Mesenchymal stem cell (in vitro differentiated cells and primary cell): ENCODE measurements around the gene CFB. TPM values are rescaled to one million over a fixed set of nuclear protein-coding genes. Genes with fewer than 3 reads are reported as not detected.
"Not testable (repeated sequence)": the region's sequence is repeated elsewhere in the genome, so short reads cannot be mapped to it uniquely, and the experiment has no call there.

Experiments used
- DNase-seq: peaks from one replicate; pipeline ENCODE4 v3.0.0-alpha.2; 2013
- H2AFZ ChIP-seq: one replicate; pipeline ENCODE4 v1.6.1; 2013; ENCODE audit warnings: low read depth, mild to moderate bottlenecking, control low read depth, inconsistent platforms, low read length, moderate library complexity
- H2AK5ac ChIP-seq: 2 replicates; pipeline ENCODE4 v1.6.1; 2013; ENCODE audit warnings: low read length, moderate library complexity, mild to moderate bottlenecking, inconsistent platforms; ENCODE audit not compliant: severe bottlenecking
- H2BK120ac ChIP-seq: one replicate; pipeline ENCODE4 v1.6.1; 2013; ENCODE audit warnings: low read depth, mild to moderate bottlenecking, inconsistent platforms, low read length, moderate library complexity
- H2BK12ac ChIP-seq, 2 experiments: one replicate each; pipeline ENCODE4 v1.6.1; 2013; ENCODE audit warnings: inconsistent platforms in 2 of 2, low read length in 2 of 2, mild to moderate bottlenecking in 2 of 2, moderate library complexity in 2 of 2, control low read depth in 1 of 2
- H2BK15ac ChIP-seq: one replicate; pipeline ENCODE4 v1.6.1; 2013; ENCODE audit warnings: mild to moderate bottlenecking, low read depth, inconsistent platforms; ENCODE audit not compliant: poor library complexity, severe bottlenecking
- H2BK5ac ChIP-seq: 2 replicates; pipeline ENCODE4 v1.6.1; 2013; ENCODE audit warnings: low read depth, mild to moderate bottlenecking, low read length, control low read depth, inconsistent platforms; ENCODE audit not compliant: poor library complexity, severe bottlenecking
- H3K14ac ChIP-seq, 2 experiments: one replicate each; pipeline ENCODE4 v1.6.1; 2013; ENCODE audit warnings: inconsistent platforms in 2 of 2, low read length in 2 of 2, control low read depth in 1 of 2, mild to moderate bottlenecking in 1 of 2, moderate library complexity in 1 of 2
- H3K18ac ChIP-seq, 2 experiments: one replicate each; pipeline ENCODE4 v1.6.1; 2013; ENCODE audit warnings: inconsistent platforms in 2 of 2, low read length in 2 of 2, control low read depth in 1 of 2, low read depth in 1 of 2, mild to moderate bottlenecking in 1 of 2
- H3K23ac ChIP-seq, 2 experiments: one replicate each; pipeline ENCODE4 v1.6.1; 2013; ENCODE audit warnings: inconsistent platforms in 2 of 2, low read length in 2 of 2, mild to moderate bottlenecking in 2 of 2, moderate library complexity in 2 of 2, control low read depth in 1 of 2
- H3K27ac ChIP-seq: 2 replicates; pipeline ENCODE4 v1.5.1; 2013; ENCODE audit warnings: mild to moderate bottlenecking, moderate library complexity, low read length, control low read depth, inconsistent platforms; ENCODE audit not compliant: poor library complexity, severe bottlenecking
- H3K27me3 ChIP-seq, 2 experiments: 2 replicates each; pipeline versions ENCODE4 v1.6.1 to v1.7.0; 2013; ENCODE audit warnings: low read length in 2 of 2, mild to moderate bottlenecking in 2 of 2, moderate library complexity in 2 of 2, control low read depth in 1 of 2, inconsistent platforms in 1 of 2; ENCODE audit not compliant: control insufficient read depth in 1 of 2, insufficient read depth in 1 of 2
- H3K36me3 ChIP-seq, 2 experiments: 2 replicates each; pipeline versions ENCODE4 v1.6.1 to v1.7.0; 2013; ENCODE audit warnings: low read length in 2 of 2, control low read depth in 1 of 2, inconsistent platforms in 1 of 2, low read depth in 1 of 2, mild to moderate bottlenecking in 1 of 2; ENCODE audit not compliant: insufficient read depth in 2 of 2, control insufficient read depth in 1 of 2
- H3K4ac ChIP-seq, 2 experiments: one replicate each; pipeline ENCODE4 v1.6.1; 2013; ENCODE audit warnings: inconsistent platforms in 2 of 2, low read length in 2 of 2, mild to moderate bottlenecking in 2 of 2, moderate library complexity in 2 of 2, control low read depth in 1 of 2, low read depth in 1 of 2
- H3K4me1 ChIP-seq: 2 replicates; pipeline ENCODE4 v1.6.1; 2013; ENCODE audit warnings: low read depth, low read length, control low read depth; ENCODE audit not compliant: control insufficient read depth, insufficient read depth
- H3K4me2 ChIP-seq: 2 replicates; pipeline ENCODE4 v1.6.1; 2013; ENCODE audit warnings: low read length, mild to moderate bottlenecking, inconsistent platforms; ENCODE audit not compliant: poor library complexity, severe bottlenecking
- H3K4me3 ChIP-seq, 2 experiments: 2 replicates each; pipeline versions ENCODE4 v1.5.1 to v1.7.0; 2013; ENCODE audit warnings: low read length in 2 of 2, mild to moderate bottlenecking in 2 of 2, control low read depth in 1 of 2, low read depth in 1 of 2; ENCODE audit not compliant: insufficient read depth in 1 of 2
- H3K79me1 ChIP-seq: replicated peaks from 2 replicates; pipeline ENCODE4 v1.6.1; 2013; ENCODE audit warnings: mild to moderate bottlenecking, control low read depth, low read length, inconsistent platforms; ENCODE audit not compliant: poor library complexity, severe bottlenecking
- H3K9ac ChIP-seq: 2 replicates; pipeline ENCODE4 v1.7.0; 2013; ENCODE audit warnings: mild to moderate bottlenecking, low read length, moderate library complexity
- H3K9me3 ChIP-seq: 2 replicates; pipeline ENCODE4 v1.7.0; 2013; ENCODE audit warnings: mild to moderate bottlenecking, low read length; ENCODE audit not compliant: control insufficient read depth
- H4K8ac ChIP-seq: one replicate; pipeline ENCODE4 v1.6.1; 2013; ENCODE audit warnings: inconsistent platforms, mild to moderate bottlenecking, low read length, moderate library complexity
- H4K91ac ChIP-seq: one replicate; pipeline ENCODE4 v1.6.1; 2013; ENCODE audit warnings: mild to moderate bottlenecking, low read length, inconsistent platforms
- WGBS: methylation state at CpG from one replicate; pipeline ENCODE4 v1.1.7; 2013; ENCODE audit warnings: mixed read lengths; 5-methylcytosine and 5-hydroxymethylcytosine counted together
- small RNA-seq: library from polyadenylated mRNA; stranded (forward); fragments of <200 nt; extraction: miRNeasy Mini kit (QIAGEN cat#:217004); gene quantifications from one replicate; pipeline ENCODE3, GENCODE V24; 2013; ENCODE audit warnings: low read depth

The CFB gene

GRCh38 chr6:31989363-31989762 lies 43.5 kb downstream of the CFB start:
- not testable (repeated sequence) for H3K9me3 ChIP-seq

GRCh38 chr6:31994421-31994820 lies 48.5 kb downstream of the CFB start:
- DNase-seq, H2AFZ ChIP-seq, H4K91ac ChIP-seq, H2BK12ac ChIP-seq, H2AK5ac ChIP-seq, H3K4me1 ChIP-seq, H4K8ac ChIP-seq, H2BK15ac ChIP-seq, H3K27me3 ChIP-seq, H3K4me2 ChIP-seq, H3K23ac ChIP-seq, H3K27ac ChIP-seq, H3K9ac ChIP-seq, H3K14ac ChIP-seq, H3K4ac ChIP-seq, H3K9me3 ChIP-seq, H3K79me1 ChIP-seq, H3K18ac ChIP-seq, H3K4me3 ChIP-seq, H2BK120ac ChIP-seq, H3K36me3 ChIP-seq, H2BK5ac ChIP-seq: not testable (repeated sequence)
- WGBS = no CpG with 5 or more reads among the region's 14 CpGs

More at GRCh38 chr6:31989363-31989762, 43.5 kb downstream of the CFB start:
- not testable (repeated sequence) for H2BK5ac ChIP-seq, H3K4me1 ChIP-seq, H3K27ac ChIP-seq, H3K27me3 ChIP-seq, H2BK120ac ChIP-seq, H3K18ac ChIP-seq, H3K4me3 ChIP-seq, H3K9ac ChIP-seq, H3K36me3 ChIP-seq, H2BK15ac ChIP-seq, H2BK12ac ChIP-seq, H3K79me1 ChIP-seq, DNase-seq, H3K23ac ChIP-seq, H3K4ac ChIP-seq, H2AK5ac ChIP-seq, H2AFZ ChIP-seq, H3K4me2 ChIP-seq, H4K8ac ChIP-seq, H4K91ac ChIP-seq, H3K14ac ChIP-seq
- WGBS = no CpG with 5 or more reads among the region's 10 CpGs

GRCh38 chr6:31996385-31996784 lies 50.5 kb downstream of the CFB start:
- H3K9me3 ChIP-seq, H2BK12ac ChIP-seq, H3K36me3 ChIP-seq, H3K4me3 ChIP-seq, H2BK120ac ChIP-seq, H2BK15ac ChIP-seq, H3K27ac ChIP-seq, H3K4me1 ChIP-seq, H3K27me3 ChIP-seq, H3K23ac ChIP-seq, H3K4ac ChIP-seq, H2AK5ac ChIP-seq, H3K18ac ChIP-seq, H4K8ac ChIP-seq, H3K4me2 ChIP-seq, H2AFZ ChIP-seq, H3K14ac ChIP-seq, H3K9ac ChIP-seq, H4K91ac ChIP-seq, H3K79me1 ChIP-seq, DNase-seq, H2BK5ac ChIP-seq: not testable (repeated sequence)
- WGBS = 74% methylated on average over 2 of the region's 6 CpGs

Small RNA genes within 50 kb of the gene (small RNA-seq; reads per million reads assigned to genes)
- not detected for gene AL645922.1
